Trophoblast cell (in vitro differentiated cells and primary cell): Measurements from ENCODE around the gene PCSK7.

ENCODE experiments used
- DNase-seq, 2 donors: peaks; one replicate each; pipeline ENCODE4 v3.0.0-alpha.2; 2016
- H2AFZ ChIP-seq: 2 replicates; pipeline ENCODE4 v1.6.1; 2013; ENCODE audit warnings: low read length, moderate library complexity, mild to moderate bottlenecking; ENCODE audit not compliant: insufficient read depth, poor library complexity
- H2AK5ac ChIP-seq: 2 replicates; pipeline ENCODE4 v1.6.1; 2013; ENCODE audit warnings: mild to moderate bottlenecking, low read length
- H2BK120ac ChIP-seq: 2 replicates; pipeline ENCODE4 v1.6.1; 2013; ENCODE audit warnings: low read length, mild to moderate bottlenecking, moderate library complexity; ENCODE audit not compliant: insufficient read depth, poor library complexity
- H2BK12ac ChIP-seq: 2 replicates; pipeline ENCODE4 v1.6.1; 2013; ENCODE audit warnings: mild to moderate bottlenecking, low read length, moderate library complexity
- H2BK5ac ChIP-seq: 2 replicates; pipeline ENCODE4 v1.6.1; 2013; ENCODE audit warnings: low read length, low read depth, moderate library complexity, mild to moderate bottlenecking; ENCODE audit not compliant: poor library complexity
- H3K14ac ChIP-seq: 2 replicates; pipeline ENCODE4 v1.6.1; 2013; ENCODE audit warnings: mild to moderate bottlenecking, low read length
- H3K18ac ChIP-seq: 2 replicates; pipeline ENCODE4 v1.6.1; 2013; ENCODE audit warnings: mild to moderate bottlenecking, low read length
- H3K23ac ChIP-seq: 2 replicates; pipeline ENCODE4 v1.6.1; 2013; ENCODE audit warnings: low read length
- H3K27ac ChIP-seq: 2 replicates; pipeline ENCODE4 v1.5.1; 2013; ENCODE audit warnings: low read depth, mild to moderate bottlenecking, inconsistent platforms, low read length, moderate library complexity
- H3K27me3 ChIP-seq: 2 replicates; pipeline ENCODE4 v1.6.1; 2013; ENCODE audit warnings: inconsistent platforms, mild to moderate bottlenecking, low read length, moderate library complexity; ENCODE audit not compliant: insufficient read depth
- H3K36me3 ChIP-seq, 2 experiments: 1 replicate in 1 of 2; 2 replicates in 1 of 2; pipeline ENCODE4 v1.6.1; 2013; ENCODE audit warnings: low read length in 2 of 2, mild to moderate bottlenecking in 2 of 2, moderate library complexity in 1 of 2; ENCODE audit not compliant: insufficient read depth in 2 of 2, control insufficient read depth in 1 of 2
- H3K4ac ChIP-seq: 2 replicates; pipeline ENCODE4 v1.6.1; 2013; ENCODE audit warnings: low read depth, mild to moderate bottlenecking, low read length, moderate library complexity
- H3K4me1 ChIP-seq, 2 experiments: 1 replicate in 1 of 2; 2 replicates in 1 of 2; pipeline ENCODE4 v1.6.1; 2013; ENCODE audit warnings: low read length in 2 of 2, mild to moderate bottlenecking in 2 of 2, moderate library complexity in 1 of 2; ENCODE audit not compliant: insufficient read depth in 2 of 2, control insufficient read depth in 1 of 2
- H3K4me2 ChIP-seq: 2 replicates; pipeline ENCODE4 v1.6.1; 2013; ENCODE audit warnings: inconsistent platforms, mild to moderate bottlenecking, low read length, moderate library complexity
- H3K4me3 ChIP-seq: 2 replicates; pipeline ENCODE4 v1.5.1; 2013; ENCODE audit warnings: mild to moderate bottlenecking, low read depth, low read length, inconsistent platforms
- H3K79me1 ChIP-seq: one replicate; pipeline ENCODE4 v1.6.1; 2013; ENCODE audit warnings: low read length
- H3K79me2 ChIP-seq: 2 replicates; pipeline ENCODE4 v1.6.1; 2013; ENCODE audit warnings: low read length, mild to moderate bottlenecking; ENCODE audit not compliant: control insufficient read depth, insufficient read depth, poor library complexity
- H3K9ac ChIP-seq: 2 replicates; pipeline ENCODE4 v1.6.1; 2013; ENCODE audit warnings: mild to moderate bottlenecking, low read length
- H3K9me3 ChIP-seq: 2 replicates; pipeline ENCODE4 v1.6.1; 2013; ENCODE audit warnings: low read depth, mild to moderate bottlenecking, control low read depth, inconsistent platforms, low read length; ENCODE audit not compliant: insufficient read depth
- H4K12ac ChIP-seq: 2 replicates; pipeline ENCODE4 v1.6.1; 2013; ENCODE audit warnings: low read depth, mild to moderate bottlenecking, low read length, moderate library complexity
- H4K8ac ChIP-seq: 2 replicates; pipeline ENCODE4 v1.6.1; 2013; ENCODE audit warnings: low read depth, mild to moderate bottlenecking, low read length, moderate library complexity
- H4K91ac ChIP-seq: one replicate; pipeline ENCODE4 v1.6.1; 2013; ENCODE audit warnings: low read depth, mild to moderate bottlenecking, low read length, moderate library complexity
- WGBS: extraction: QIAGEN DNeasy Blood & Tissue Kit; methylation state at CpG from one replicate; pipeline ENCODE4 v1.1.7; 2013; ENCODE audit warnings: missing lambda C conversion rate; ENCODE audit not compliant: insufficient read length, insufficient coverage; ENCODE audit errors: extremely low coverage; 5-methylcytosine and 5-hydroxymethylcytosine counted together

Gene PCSK7

DNA sequence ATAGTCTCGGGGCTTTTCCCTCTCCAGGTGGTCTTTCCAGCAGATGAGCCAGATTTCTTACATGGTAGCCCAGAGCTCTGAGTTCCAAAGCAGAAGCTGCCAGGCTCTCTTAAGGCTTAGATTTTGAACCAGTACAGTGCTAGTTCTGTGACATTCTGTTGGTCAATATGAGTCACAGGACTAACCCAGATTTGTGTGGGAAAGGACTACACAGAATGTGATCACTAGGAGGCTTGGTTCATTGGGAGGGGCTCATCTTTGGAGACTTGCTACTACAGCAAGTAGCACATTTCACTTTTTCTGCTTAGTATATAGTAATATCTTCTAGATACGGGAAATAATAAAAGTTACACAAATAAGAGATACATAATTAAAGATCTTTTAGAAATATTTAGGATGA is 24.7 kb upstream of the PCSK7 start:
- Histone ChIP-seq H3K4me1 (no peaks in the 10 kb centered on the region), H2BK12ac (no peak overlapping the region), H3K14ac (no peak overlapping the region), H2AK5ac (no peak overlapping the region), H3K79me1 (no peaks in the 10 kb centered on the region), H3K9ac (no peak overlapping the region), H3K4me2 (no peak overlapping the region), H4K8ac (no peak overlapping the region), H3K4ac (no peak overlapping the region), H3K27ac (no peak overlapping the region), H3K18ac (no peak overlapping the region), H3K79me2 (no peaks in the 10 kb centered on the region), H3K36me3 (peaks cover 6 to 12% of the 10 kb centered on the region in 2 experiments), H4K91ac (no peak overlapping the region), H2AFZ (no peak overlapping the region), H2BK120ac (no peak overlapping the region), H2BK5ac (peak overlapping the region; percentile 44), H4K12ac (no peak overlapping the region), H3K23ac (no peak overlapping the region), H3K4me3 (no peak overlapping the region), H3K27me3 (no peaks in the 10 kb centered on the region), H3K9me3 (no peaks in the 10 kb centered on the region)
- WGBS, result no CpG with 5 or more reads among the region's 2 CpGs
- no peak for DNase-seq

GRCh38 chr11:117255966-117256365 is 24.1 kb upstream of the PCSK7 start:
- H3K23ac ChIP-seq, result no peak overlapping the region
- no peak overlapping the region for H3K4me3 ChIP-seq
- no peak overlapping the region for H2BK5ac ChIP-seq
- peaks cover 6 to 12% of the 10 kb centered on the region in 2 experiments for H3K36me3 ChIP-seq
- H3K9me3 ChIP-seq, result no peaks in the 10 kb centered on the region
- no CpG with 5 or more reads among the region's 3 CpGs for WGBS
- no peaks in the 10 kb centered on the region for H3K4me1 ChIP-seq
- no peak overlapping the region for H3K9ac ChIP-seq
- H3K4ac ChIP-seq, result no peak overlapping the region
- no peak overlapping the region for H2BK12ac ChIP-seq
- H4K12ac ChIP-seq, result no peak overlapping the region
- no peak overlapping the region for H2BK120ac ChIP-seq
- H3K79me1 ChIP-seq, result no peaks in the 10 kb centered on the region
- H2AFZ ChIP-seq, result no peak overlapping the region
- H2AK5ac ChIP-seq, result no peak overlapping the region
- H3K27ac ChIP-seq, result no peak overlapping the region
- H3K4me2 ChIP-seq, result no peak overlapping the region
- DNase-seq, result no peak
- H3K27me3 ChIP-seq, result no peaks in the 10 kb centered on the region
- H4K8ac ChIP-seq, result no peak overlapping the region
- no peak overlapping the region for H3K14ac ChIP-seq
- no peaks in the 10 kb centered on the region for H3K79me2 ChIP-seq
- H3K18ac ChIP-seq, result no peak overlapping the region
- no peak overlapping the region for H4K91ac ChIP-seq

GRCh38 chr11:117251506-117251905 is 19.6 kb upstream of the PCSK7 start:
- Histone ChIP-seq H3K79me1 (no peaks in the 10 kb centered on the region), H3K79me2 (no peaks in the 10 kb centered on the region), H4K91ac (no peak overlapping the region), H3K36me3 (peaks cover 14 to 21% of the 10 kb centered on the region in 2 experiments), H4K12ac (no peak overlapping the region), H3K4me1 (no peaks in the 10 kb centered on the region), H3K4me2 (no peak overlapping the region), H3K4ac (no peak overlapping the region), H3K23ac (no peak overlapping the region), H3K14ac (no peak overlapping the region), H2AK5ac (no peak overlapping the region), H2BK120ac (no peak overlapping the region), H3K9me3 (no peaks in the 10 kb centered on the region), H3K4me3 (no peak overlapping the region), H2BK5ac (no peak overlapping the region), H2BK12ac (no peak overlapping the region), H4K8ac (no peak overlapping the region), H3K27me3 (no peaks in the 10 kb centered on the region), H3K27ac (no peak overlapping the region), H2AFZ (no peak overlapping the region), H3K9ac (no peak overlapping the region), H3K18ac (no peak overlapping the region)
- WGBS, result no CpG with 5 or more reads among the region's 10 CpGs
- DNase-seq, result no peak

DNA sequence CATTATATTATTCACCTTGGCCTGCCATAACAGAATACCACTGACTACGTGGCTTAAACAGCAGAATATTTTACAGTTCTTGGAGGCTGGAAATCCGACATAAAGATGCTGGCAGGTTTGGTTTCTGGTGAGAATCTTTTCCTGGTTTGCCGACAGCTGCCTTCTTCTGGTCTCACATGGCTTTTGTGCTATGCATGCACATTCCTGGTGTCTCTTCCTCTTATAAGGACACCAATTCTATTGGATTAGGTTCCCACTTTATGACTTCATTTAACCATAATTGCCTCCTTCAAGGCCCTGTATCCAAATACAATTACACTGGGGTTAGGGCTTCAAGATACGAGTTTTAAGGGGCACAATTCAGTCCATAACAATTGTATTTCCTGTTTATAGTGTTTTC is 17.7 kb upstream of the PCSK7 start:
- no peak overlapping the region for H4K91ac ChIP-seq
- no peak overlapping the region for H2BK12ac ChIP-seq
- no peak overlapping the region for H3K4ac ChIP-seq
- no peak for DNase-seq
- H2BK5ac ChIP-seq, result no peak overlapping the region
- H3K79me1 ChIP-seq, result no peaks in the 10 kb centered on the region
- H2BK120ac ChIP-seq, result no peak overlapping the region
- H3K9ac ChIP-seq, result no peak overlapping the region
- no peaks in the 10 kb centered on the region for H3K79me2 ChIP-seq
- no peak overlapping the region for H2AK5ac ChIP-seq
- H2AFZ ChIP-seq, result no peak overlapping the region
- no peaks in the 10 kb centered on the region for H3K27me3 ChIP-seq
- no peak overlapping the region for H4K12ac ChIP-seq
- H3K27ac ChIP-seq, result no peak overlapping the region
- H3K4me3 ChIP-seq, result no peak overlapping the region
- no peaks in the 10 kb centered on the region for H3K4me1 ChIP-seq
- H3K4me2 ChIP-seq, result no peak overlapping the region
- no CpG with 5 or more reads among the region's 4 CpGs for WGBS
- no peaks in the 10 kb centered on the region for H3K9me3 ChIP-seq
- H3K18ac ChIP-seq, result no peak overlapping the region
- H4K8ac ChIP-seq, result no peak overlapping the region
- H3K14ac ChIP-seq, result no peak overlapping the region
- H3K23ac ChIP-seq, result no peak overlapping the region
- peaks cover 24 to 25% of the 10 kb centered on the region in 2 experiments for H3K36me3 ChIP-seq
